Heart left ventricle (tissue), 16 donors: ENCODE results near the gene TXNDC11. TPM values are rescaled to one million over a fixed set of nuclear protein-coding genes. Genes with fewer than 3 reads are reported as not detected.

Source experiments
- ATAC-seq, 4 donors: fragments of 200-7000 bp; cut with Tn5 transposase; one replicate each; pipeline ENCODE4 v1.9.1; 2020 to 2022; ENCODE audit warnings: moderate library complexity in 4 of 4, mild to moderate bottlenecking in 3 of 4, moderate number of reproducible peaks in 1 of 4
- DNase-seq, 5 donors: peaks; one replicate each; pipeline ENCODE4 v3.0.0-alpha.2; 2020
- H3K27ac ChIP-seq, 12 donors: fragments of 200-600 bp; sonication (generic) in 4 of 12; one replicate each; pipeline versions ENCODE4 v1.5.0 to v1.8.0; 2016 to 2022; ENCODE audit warnings: mild to moderate bottlenecking in 2 of 12
- H3K27me3 ChIP-seq, 9 donors: fragments of 200-600 bp; sonication (generic) in 2 of 9; one replicate each; pipeline versions ENCODE4 v1.5.1 to v1.8.0; 2016 to 2022; ENCODE audit warnings: mild to moderate bottlenecking in 3 of 9
- H3K36me3 ChIP-seq, 9 donors: fragments of 200-600 bp; sonication (generic) in 2 of 9; one replicate each; pipeline versions ENCODE4 v1.5.0 to v1.8.0; 2018 to 2022; ENCODE audit warnings: mild to moderate bottlenecking in 2 of 9
- H3K4me1 ChIP-seq, 12 donors: fragments of 200-600 bp; sonication (generic) in 4 of 12; one replicate each; pipeline versions ENCODE4 v1.5.0 to v1.8.0; 2016 to 2022; ENCODE audit warnings: mild to moderate bottlenecking in 3 of 12
- H3K4me3 ChIP-seq, 12 donors: fragments of 200-600 bp; sonication (generic) in 4 of 12; one replicate each; pipeline versions ENCODE4 v1.5.0 to v1.8.0; 2017 to 2022; ENCODE audit warnings: mild to moderate bottlenecking in 9 of 12, moderate library complexity in 4 of 12
- H3K9me3 ChIP-seq, 12 donors: fragments of 200-600 bp; sonication (generic) in 4 of 12; one replicate each; pipeline versions ENCODE4 v1.5.0 to v1.8.0; 2016 to 2022; ENCODE audit warnings: mild to moderate bottlenecking in 1 of 12
- CTCF ChIP-seq, 12 donors: fragments of 200-600 bp; sonication (generic) in 4 of 12; IDR thresholded peaks; one replicate each; pipeline versions ENCODE4 v1.5.0 to v1.8.0; 2018 to 2022; ENCODE audit warnings: antibody characterized with exemption in 12 of 12, mild to moderate bottlenecking in 5 of 12
- POLR2A ChIP-seq, 2 donors: fragments of 450-650 bp; IDR thresholded peaks; one replicate each; pipeline ENCODE4 v1.6.1; 2017; ENCODE audit warnings: antibody characterized with exemption in 2 of 2, mild to moderate bottlenecking in 2 of 2, moderate library complexity in 2 of 2
- WGBS, 4 donors: extraction: QIAGEN DNeasy Blood & Tissue Kit in 2 of 4; methylation state at CpG; one replicate each; pipeline versions ENCODE4 v1.1.5 to v1.1.7; 2013 to 2018; 5-methylcytosine and 5-hydroxymethylcytosine counted together
- intact Hi-C, 10 donors: fragments of 100-400 bp; cut with DNase I; formaldehyde crosslinking; loops; one replicate each; pipeline versions ENCODE4 v1.11.1 to v1.14.2; 2022
- polyA plus RNA-seq, 2 donors: library from polyadenylated mRNA; stranded (reverse); fragments of 200-250 nt; gene quantifications; one replicate each; pipeline ENCODE4 v1.2.3, GENCODE V29; 2013
- total RNA-seq, 9 donors: library from RNA; depleted of rRNA in 2 of 9; stranded (reverse); fragments of >200 nt in 2 of 9; fragmentation: NEBNext Ultra II Directional in 3 of 9; extraction: Animal tissue kit (Norgen Biotek cat#: 25700) in 3 of 9; gene quantifications; one replicate each; pipeline versions ENCODE4 v1.1.0 to v1.2.4, GENCODE V29; 2016 to 2023
- donor health status: ischemic (EF 13 %, LVEDD 7.1; RV severe dilation, severe dysfunction).
- donor health status: healthy with polysubstance abuse.
- donor health status: DM: no; HTN: yes; CAD: no.
- donor health status: DM: no; HTN: no; CAD: no.
- donor health status: ischemic (EF 25% LVEDD 6.9; RV normal size, moderate dysfunction).
- donor health status: ischemic (EF 25% LVEDD 5.7; RV mildly dilated, moderate dysfunction).
- donor health status: healthy.
- donor health status: DM: yes; HTN: yes; CAD: no.
- donor health status: ischemic (EF 35%, LVEDD 5.7; RV mildly dilated, moderate dysfunction).
- donor health status: nonischemic (EF 11% LVEDD 7.7; RV severe dilation, severe dysfunction).
- donor health status: DM: yes; HTN: yes; CAD: no.
- donor health status: PGD.
- donor health status: ischemic (EF 29% LVEDD 5.4; RV normal size, mild dysfunction).
- donor health status: nonischemic (EF 23%, LVEDD 6.1; RV moderate dilation, normal function).

The TXNDC11 gene
- total and polyA plus RNA-seq, 11 donors: 18.9 to 53.1 (median 25.9) TPM

GRCh38 chr16:11635113-11635652, 107.5 kb downstream of the TXNDC11 start:
- no peak overlapping the region for H3K4me3 ChIP-seq
- DNase-seq (peak in 1 of 5 donors; percentile 9), ATAC-seq (no peak)
- no peaks in the 10 kb centered on the region for H3K9me3 ChIP-seq
- 88 to 95% (median 91%) methylated on average over 9 to 10 of the region's 10 CpGs for WGBS, 4 donors
- H3K36me3 ChIP-seq: no peaks in the 10 kb centered on the region
- TF ChIP-seq CTCF (IDR thresholded peaks at IDR 0.05): no peak
- no peak for TF ChIP-seq POLR2A (IDR thresholded peaks at IDR 0.05)
- H3K27ac ChIP-seq: no peak overlapping the region
- no peaks in the 10 kb centered on the region for H3K27me3 ChIP-seq
- intact Hi-C loops: loop anchor here in 1 of 10 donors (10.0 kb wide), 2 partner anchors 50 to 130 kb away; partner anchors contain the start of gene LITAF
- H3K4me1 ChIP-seq: peaks cover 0 to 33% (median 9%) of the 10 kb centered on the region in 12 donors

GRCh38 chr16:11634312-11634711, 108.3 kb downstream of the TXNDC11 start:
- WGBS, 4 donors: 85 to 90% (median 87%) methylated on average over 6 of the region's 6 CpGs
- no peak for ATAC-seq
- TF ChIP-seq POLR2A (IDR thresholded peaks at IDR 0.05) (no peak), CTCF (IDR thresholded peaks at IDR 0.05) (no peak)
- intact Hi-C loops: loop anchor here in 1 of 10 donors (10.0 kb wide), 2 partner anchors 50 to 130 kb away; partner anchors contain the start of gene LITAF
- H3K4me3 ChIP-seq: no peak overlapping the region
- peaks cover 0 to 35% (median 6%) of the 10 kb centered on the region in 12 donors for H3K4me1 ChIP-seq
- H3K27me3 ChIP-seq: no peaks in the 10 kb centered on the region
- H3K9me3 ChIP-seq: no peaks in the 10 kb centered on the region
- no peak overlapping the region for H3K27ac ChIP-seq
- no peak for DNase-seq
- no peaks in the 10 kb centered on the region for H3K36me3 ChIP-seq

GRCh38 chr16:11633113-11633512, 109.5 kb downstream of the TXNDC11 start:
- H3K4me3 ChIP-seq: no peak overlapping the region
- H3K27ac ChIP-seq: peak overlapping the region in 5 of 12 donors; percentile 39 to 69 (median 65)
- DNase-seq (no peak), ATAC-seq (no peak)
- intact Hi-C loops: loop anchor here in 1 of 10 donors (10.0 kb wide), 2 partner anchors 48 to 128 kb away; partner anchors contain the start of gene LITAF
- H3K4me1 ChIP-seq: peaks cover 0 to 47% (median 6%) of the 10 kb centered on the region in 12 donors
- H3K27me3 ChIP-seq: no peaks in the 10 kb centered on the region
- no peaks in the 10 kb centered on the region for H3K9me3 ChIP-seq
- no peak for TF ChIP-seq CTCF (IDR thresholded peaks at IDR 0.05)
- no peak for TF ChIP-seq POLR2A (IDR thresholded peaks at IDR 0.05)
- WGBS, 4 donors: 75 to 86% (median 81%) methylated on average over 3 of the region's 3 CpGs
- H3K36me3 ChIP-seq: no peaks in the 10 kb centered on the region

- Histone ChIP-seq H3K4me3 (no peak overlapping the region), H3K27ac (peak overlapping the region in 8 of 12 donors; percentile 8 to 69 (median 58)), H3K36me3 (no peaks in the 10 kb centered on the region), H3K9me3 (no peaks in the 10 kb centered on the region), H3K27me3 (no peaks in the 10 kb centered on the region), H3K4me1 (peaks cover 0 to 53% (median 6%) of the 10 kb centered on the region in 12 donors)
- ATAC-seq: peak; percentile 21 to 78 (median 50)
- TF ChIP-seq CTCF (IDR thresholded peaks at IDR 0.05) (no peak), POLR2A (IDR thresholded peaks at IDR 0.05) (no peak)
- DNase-seq: peak; percentile 46 to 71 (median 68)
- 33 to 55% (median 45%) methylated on average over 14 to 15 of the region's 15 CpGs for WGBS, 4 donors
- intact Hi-C loops: loop anchor here in 1 of 10 donors (10.0 kb wide), 2 partner anchors 48 to 128 kb away; partner anchors contain the start of gene LITAF
Observed at GRCh38 chr16:11632455-11632939, 110.2 kb downstream of the TXNDC11 start.
